ENCODE results near the gene CHRD.

The CHRD gene

DNA sequence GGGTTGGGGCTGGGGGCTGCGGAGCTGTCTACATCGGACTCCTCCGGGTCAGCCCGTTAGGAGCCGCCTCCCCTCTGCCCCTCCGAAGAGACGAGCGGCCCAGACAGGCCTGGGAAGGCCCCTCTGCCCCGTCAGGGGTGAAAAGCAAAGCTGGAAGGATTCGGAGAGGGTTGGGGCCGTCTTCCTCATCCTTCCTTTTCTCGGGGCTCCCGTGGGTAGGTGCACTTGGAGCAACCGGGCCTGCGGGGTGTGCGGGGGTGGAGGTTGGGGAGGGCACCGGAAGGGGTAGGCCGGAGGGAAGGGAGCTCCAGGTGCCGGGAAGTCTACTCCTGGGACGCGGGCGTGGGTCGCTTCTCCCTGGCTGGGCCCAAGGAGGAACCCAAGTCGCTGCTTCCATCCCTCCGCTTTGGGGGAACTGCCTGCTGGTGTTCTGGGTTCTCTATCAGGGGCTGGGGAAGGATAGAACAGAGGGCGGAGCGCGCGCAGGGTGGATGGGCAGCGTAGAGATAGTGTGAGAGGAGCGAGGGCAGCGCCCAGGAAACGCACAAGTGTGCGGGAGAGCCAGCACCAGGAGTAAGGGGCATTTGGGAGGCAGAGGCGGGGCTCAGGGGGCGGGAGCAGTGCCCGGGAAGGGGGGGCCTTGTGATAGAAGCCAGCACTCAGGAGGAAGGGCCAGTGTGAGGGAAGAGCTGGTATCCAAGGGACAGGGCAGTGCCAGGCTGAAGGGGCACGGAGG is 17.8 kb upstream of the CHRD start:
- DNase-seq = peak; percentile 24

DNA sequence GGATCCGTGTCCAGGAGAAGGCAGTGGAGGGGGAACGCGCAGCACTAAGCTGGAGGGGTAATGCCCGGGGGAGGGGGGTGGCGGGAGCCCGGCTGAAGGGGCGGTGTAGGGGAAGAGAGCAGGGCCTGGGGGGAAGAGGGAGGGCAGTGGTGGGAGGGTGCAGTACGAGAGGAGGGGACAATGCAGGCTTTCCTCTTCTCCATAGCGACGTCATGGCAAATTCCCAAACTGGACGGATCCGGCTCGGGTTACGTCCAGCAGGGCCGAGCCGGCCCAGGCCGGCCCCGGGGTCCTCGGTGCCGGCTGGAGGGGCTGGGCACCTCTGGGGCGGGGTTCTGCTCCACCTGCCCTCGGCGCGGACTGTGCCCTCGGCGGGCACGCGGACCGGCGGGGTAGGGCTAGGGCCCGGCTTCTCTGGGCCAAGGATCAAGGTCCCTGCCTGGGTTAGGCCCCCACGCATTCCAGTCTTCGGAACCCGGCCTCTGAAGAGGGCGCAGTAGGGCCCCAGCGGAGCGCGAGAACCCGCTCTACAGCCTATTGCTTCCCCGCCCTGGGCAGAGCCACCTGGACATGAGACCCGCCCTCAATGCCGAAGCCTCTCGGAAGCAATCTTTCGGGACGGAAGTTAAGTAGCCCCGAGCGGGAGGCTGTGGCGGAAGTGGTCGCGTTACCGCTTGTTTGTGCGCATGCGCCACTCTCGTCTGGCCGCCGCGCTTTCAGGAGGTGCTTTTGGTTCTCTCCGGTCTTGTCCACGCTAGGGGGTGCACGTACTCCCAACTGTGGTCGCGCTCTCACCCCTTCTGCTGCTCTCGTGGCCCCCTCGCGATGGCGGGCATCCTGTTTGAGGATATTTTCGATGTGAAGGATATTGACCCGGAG is 16.9 kb upstream of the CHRD start:
- peak; percentile 96 for DNase-seq

DNA sequence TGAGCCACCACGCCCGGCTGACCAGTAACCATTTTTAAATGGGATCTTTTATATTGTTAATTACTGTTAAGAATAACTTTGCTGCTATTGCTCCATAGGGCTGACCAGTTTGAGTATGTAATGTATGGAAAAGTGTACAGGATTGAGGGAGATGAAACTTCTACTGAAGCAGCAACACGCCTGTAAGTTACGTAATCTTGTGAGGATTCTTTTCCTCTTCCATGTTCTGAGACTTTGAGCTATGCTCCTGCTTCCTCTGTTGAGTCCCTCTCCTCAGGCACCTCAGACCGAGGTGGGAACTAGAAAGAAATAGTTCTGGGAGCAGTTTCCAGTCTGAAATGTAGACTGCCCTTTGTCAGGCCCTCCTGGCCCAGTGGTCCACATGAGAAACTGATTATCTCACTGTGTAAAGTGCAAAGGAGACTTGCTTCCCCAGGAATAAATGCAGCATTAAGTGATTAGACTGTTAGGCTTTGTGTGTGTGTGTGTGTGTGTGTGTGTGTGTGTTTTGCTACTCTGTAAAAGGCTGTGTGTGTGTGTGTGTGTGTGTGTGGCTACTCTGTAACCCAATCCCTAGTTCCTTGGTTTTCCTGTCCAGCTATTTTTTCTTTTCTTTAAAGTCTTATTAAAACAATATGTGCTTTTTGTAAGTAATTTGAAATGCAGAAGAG is 13.1 kb upstream of the CHRD start:
- DNase-seq = no peak

DNA sequence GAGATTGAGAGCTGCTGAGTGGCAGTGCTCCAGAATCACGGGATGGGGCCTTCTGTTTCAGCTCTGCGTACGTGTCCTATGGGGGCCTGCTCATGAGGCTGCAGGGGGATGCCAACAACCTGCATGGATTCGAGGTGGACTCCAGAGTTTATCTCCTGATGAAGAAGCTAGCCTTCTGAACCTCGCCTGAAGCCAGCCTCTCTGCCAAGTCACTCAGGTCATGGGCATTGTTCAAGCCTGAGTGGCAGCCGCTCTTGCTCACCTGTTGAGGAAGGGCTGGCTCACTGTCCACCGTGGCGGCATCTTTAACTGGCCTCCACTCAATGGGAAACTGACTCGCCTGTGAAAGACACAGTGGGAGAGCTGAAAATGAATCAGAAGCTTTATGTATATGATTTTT is 11.7 kb upstream of the CHRD start:
- DNase-seq = no peak

DNA sequence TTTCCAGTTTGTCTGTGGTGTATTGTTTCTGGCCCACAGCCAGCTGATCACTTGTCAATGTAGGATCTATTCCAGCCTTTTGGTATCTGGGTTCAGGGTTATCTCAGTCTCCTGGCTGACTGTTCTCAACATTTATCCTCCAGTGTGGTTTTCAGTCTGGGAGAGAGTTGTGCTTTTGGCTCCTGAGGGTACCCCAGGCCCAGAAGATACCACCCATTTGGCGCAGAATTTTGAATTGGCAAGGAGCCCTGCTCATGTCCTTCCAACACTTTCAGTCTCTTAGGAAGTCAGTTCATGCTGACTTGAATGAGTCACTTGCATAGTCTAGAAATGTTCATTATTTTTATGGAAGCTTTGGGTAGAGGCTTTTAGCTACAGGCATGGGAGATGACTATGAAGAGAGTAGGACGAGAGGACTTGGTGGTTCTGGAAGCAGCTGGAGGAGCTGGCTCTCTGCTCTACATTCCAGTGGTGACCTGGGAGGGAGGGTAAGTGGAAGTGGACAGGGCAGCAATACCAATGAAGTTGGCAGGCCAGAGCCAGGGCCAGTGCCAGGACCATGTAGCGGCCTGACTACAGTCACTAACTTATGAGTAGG is 11.2 kb upstream of the CHRD start:
- no peak for DNase-seq

DNA sequence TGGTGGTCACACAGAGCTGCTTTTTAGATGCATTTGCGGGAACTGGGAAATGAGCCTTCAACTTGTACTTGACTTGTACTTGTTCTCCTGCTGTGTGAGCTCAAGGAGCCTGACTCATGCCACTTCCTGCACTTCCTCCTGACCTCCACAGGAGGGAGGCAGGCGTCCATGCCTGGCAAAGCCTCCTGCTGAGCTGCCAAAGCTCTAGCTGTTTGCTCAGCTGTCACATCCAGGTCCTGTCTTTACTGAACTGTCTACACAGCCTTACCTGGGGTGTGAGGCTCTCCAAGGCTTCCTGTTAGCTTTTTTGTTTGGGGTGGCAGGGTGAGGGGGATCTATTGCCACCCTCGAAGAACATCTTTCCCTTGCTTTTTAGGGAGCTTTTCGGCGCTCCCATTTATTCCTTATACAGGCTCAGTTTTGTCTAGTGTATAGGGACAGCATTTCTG is 8.3 kb upstream of the CHRD start:
- peak; percentile 70 for DNase-seq

DNA sequence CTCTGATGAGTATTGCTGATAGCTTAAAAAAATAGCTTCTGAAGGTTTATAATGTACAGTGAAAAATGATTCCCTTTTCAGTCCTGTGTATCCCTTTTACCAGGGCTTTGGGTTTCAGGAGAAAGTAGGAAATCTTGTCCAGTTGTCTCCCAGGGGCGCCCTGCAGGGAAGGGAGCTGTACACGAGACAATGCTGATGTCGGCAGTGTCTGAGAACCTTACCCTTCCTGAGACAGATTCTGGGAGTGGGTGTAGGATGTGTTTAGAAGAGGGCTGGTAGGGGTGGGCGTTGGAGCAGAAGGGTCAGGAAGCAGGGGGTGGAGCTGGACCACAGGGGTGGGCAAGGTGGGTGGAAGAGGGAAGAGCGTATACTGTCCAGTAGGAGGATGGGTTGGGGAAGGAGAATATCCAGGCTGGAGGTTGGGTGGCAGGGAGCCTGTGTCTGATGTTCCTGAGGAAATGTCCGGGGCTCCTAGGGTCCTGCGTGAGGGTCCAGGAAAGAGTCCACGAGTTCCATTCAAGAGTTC is 7.5 kb upstream of the CHRD start:
- no peak for DNase-seq

DNA sequence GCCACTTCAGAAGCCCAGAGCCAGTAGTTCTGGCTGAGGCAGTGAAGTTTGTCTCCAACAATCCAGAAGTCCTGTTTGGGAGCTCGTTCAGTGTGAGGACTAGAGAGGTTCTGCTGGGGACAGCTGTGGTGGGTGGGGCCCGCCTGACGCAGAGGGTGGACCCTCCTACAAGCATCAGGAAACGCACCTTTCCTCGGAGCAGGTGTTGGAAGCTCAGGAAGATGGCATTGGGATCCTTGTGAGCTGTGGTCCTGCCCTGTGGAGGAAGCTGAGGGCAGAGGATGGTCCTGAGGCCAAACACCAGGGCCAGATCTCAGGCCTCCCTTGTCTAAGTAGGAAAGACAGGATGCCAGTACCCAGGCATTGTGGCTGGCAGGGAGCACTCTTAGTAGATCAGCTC is 6.9 kb upstream of the CHRD start:
- DNase-seq = no peak

DNA sequence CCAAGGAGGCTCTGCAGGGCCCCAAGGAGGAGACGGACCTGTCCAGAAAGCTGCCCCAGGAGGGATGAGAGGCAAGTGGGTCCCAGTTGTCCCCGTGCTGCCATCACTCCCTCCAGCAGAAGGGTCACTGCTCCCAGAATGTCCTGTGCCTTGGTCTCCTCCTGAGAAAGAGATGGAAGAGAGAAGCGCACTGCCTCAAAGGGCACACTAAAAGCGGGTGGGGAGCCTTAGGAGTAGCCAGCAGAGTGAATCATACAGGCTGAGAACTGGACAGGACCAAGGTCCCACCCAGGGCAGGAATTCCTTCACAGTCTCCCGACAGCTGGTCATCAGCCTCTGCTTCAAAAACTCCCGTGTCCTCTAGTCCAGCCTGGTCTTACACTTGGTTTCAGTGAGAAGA is 6.4 kb upstream of the CHRD start:
- no peak for DNase-seq

DNA sequence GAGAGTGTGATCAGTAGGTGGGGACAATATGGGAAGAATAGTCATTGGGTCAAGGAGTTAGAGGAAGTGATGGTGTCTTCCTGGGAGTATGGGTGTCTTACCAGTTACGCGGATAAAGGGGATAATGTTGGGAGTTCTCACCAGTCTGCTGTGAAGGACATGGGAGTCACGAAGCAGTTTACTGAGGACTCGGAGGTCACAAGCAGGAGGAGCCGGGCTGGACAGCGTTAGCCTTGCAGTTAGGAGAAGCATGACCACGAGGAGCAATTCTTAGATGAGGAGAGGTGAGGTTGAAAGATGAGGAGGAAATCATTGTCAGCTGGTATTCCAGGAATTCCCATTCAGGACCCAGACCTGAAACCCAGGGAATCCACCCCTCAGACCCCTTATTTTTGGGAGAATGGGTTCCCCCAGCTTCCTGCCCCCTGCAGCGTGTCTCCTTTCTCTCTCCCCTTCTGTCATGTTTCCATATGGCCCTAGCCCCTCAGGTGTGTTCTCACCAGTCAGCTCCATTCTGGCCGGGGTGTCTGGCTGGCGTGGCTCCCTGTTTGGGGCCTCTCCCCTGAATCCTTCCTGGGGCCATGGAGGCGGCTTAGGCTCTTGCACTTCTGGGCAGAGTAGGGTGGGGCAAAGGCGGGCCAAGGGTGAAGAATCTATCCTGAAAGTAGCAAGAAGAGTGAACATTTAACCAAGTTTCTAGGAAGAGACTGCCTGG is 4.0 kb upstream of the CHRD start:
- no peak for DNase-seq

DNA sequence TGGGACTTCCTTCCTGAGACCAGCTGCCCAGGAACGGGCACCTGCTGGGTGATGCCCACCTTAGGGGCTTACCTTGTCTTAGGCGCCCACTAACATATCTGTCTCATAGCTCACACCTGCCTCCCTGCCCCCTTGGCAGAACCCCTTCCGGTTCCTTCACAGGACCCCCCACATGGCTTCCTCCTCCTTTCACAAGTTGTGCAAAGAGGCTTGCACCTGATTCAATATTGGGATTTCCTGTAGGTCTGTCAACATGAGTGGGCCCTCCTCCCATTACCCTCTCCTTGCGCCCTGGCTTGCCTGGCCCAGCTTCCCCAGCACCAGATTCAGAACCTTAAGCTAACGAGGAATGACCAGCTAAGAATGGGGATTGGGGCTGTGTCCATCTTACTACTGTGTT is 2.5 kb upstream of the CHRD start:
- no peak for DNase-seq

DNA sequence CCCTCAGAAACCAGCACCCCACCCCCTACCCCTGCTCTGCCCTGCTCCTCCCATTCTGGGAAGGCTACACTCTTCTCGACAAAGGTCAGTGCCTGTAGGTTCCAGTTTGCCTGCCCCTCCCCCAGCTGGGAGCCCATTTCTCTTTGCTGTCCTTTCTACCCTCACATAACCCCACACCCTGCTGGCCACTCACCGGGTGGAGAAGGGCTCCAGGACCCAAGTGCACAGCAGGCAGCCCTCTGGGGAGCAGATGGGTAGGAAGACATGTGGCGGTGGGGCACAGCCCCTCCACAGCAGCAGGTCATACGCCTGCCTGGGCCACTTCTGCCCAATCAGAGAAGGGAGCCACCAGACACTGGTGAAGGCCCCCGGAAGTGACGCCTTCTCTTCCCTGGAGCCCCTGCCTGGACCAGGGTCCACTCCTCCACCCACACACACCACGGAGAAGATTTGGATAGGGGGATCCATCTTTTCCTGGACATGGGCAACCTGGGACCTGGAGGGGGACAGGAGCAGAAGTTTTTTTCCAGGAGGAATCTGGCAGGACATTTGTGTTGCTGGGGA is 1.9 kb upstream of the CHRD start, which contains the start of gene THPO:
THPO (minus strand) TSS at position 326 of the 564 bp plus-strand sequence. CDS start 1,948 bp downstream, outside the sequence.
- no peak for DNase-seq

DNA sequence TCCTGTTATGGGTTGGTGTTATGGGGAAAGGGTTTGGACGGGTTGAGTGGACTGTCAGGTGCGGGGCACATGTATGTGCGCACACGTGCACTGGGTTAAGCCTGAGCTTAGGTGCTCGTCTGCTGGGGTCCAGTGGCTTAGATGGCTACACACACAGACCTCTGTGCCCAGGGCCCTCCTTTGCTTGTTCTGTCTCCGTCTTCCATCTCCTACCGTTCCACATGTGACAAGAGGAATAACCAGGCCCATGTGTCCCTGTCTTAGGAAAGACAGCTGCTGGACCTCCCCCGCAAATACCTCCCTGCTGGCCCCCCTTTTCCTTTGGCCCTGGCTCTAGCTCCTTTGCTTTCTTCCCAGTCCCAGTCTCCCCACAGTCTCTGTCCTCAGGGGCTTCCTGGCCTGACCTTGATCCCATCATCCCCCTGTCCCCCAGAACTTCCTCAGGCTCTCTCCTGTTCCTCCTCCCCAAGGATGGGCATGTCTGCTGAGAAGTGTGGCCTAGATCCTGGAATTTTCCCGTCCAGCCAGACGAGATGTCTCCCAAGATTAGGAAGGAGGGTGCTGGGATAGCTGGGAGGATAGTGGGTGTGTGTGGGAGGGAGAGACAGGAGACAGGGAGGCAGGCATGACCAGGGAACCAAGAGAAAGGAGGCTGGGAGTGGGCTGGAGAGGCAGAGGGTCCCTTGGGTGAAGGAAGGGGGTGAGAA is 1.1 kb upstream of the CHRD start:
- DNase-seq = no peak

DNA sequence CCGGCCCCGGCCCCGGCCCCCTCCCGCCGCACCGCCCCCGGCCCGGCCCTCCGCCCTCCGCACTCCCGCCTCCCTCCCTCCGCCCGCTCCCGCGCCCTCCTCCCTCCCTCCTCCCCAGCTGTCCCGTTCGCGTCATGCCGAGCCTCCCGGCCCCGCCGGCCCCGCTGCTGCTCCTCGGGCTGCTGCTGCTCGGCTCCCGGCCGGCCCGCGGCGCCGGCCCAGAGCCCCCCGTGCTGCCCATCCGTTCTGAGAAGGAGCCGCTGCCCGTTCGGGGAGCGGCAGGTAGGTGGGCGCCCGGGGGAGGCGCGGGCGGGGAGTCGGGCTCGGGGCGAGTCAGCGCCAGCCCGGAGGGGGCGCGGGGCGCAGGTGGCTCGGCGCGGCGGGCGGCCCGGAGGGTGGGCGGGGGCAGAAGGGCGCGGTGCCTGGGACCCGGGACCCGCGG is 352 bp downstream of the CHRD start:
- DNase-seq = no peak

DNA sequence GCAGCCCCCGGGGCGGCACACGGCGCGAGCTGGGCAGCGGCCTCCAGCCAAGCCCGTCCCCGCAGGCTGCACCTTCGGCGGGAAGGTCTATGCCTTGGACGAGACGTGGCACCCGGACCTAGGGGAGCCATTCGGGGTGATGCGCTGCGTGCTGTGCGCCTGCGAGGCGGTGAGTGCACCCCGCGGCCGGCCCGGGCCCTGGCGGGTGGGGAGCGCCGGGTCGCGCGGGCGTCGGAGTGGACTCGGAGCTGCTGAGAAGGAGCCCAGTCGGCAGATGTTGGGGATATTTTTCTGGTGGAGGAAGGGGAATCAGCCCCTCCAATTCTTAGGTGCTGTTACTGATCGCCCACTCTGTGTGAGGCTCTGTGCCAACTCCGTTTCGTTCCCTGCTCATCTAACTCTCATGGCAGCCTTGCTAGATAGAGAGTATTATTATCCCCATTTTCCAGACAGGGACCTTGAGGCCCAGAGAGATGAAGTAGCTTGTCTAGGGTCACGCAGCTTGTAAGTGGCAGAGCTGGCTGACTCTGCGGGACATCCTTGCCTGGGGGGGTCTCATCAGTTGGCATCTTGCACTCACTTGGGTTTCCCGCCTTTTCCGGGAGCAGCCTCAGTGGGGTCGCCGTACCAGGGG is 890 bp downstream of the CHRD start:
- no peak for DNase-seq

DNA sequence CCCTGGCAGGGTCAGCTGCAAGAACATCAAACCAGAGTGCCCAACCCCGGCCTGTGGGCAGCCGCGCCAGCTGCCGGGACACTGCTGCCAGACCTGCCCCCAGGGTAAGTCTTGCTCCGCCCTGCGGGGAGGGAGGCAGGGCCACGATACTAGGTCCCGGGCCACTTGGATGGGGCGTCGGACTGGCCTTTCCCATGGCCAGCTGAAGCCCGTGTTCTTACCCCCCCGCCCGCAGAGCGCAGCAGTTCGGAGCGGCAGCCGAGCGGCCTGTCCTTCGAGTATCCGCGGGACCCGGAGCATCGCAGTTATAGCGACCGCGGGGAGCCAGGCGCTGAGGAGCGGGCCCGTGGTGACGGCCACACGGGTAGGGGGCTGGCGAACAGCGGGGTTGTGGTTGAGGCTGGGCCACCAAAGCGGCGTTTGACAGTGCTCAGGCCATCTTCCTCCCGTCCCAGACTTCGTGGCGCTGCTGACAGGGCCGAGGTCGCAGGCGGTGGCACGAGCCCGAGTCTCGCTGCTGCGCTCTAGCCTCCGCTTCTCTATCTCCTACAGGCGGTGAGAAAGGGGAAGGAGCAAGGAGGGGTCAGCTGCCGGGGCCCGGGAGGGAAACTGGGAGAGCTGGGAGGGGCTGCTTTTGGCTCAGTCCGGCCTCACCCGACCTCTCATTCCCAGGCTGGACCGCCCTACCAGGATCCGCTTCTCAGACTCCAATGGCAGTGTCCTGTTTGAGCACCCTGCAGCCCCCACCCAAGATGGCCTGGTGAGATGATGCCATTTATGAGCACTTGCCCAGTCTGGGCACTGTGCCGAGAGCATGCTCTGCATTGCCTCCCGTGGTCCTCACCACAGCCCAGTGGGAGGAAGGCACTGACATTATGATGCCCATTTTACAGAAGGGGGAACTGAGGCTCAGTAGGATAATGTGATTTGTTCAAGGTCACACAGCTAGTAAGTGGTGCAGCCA is 1.7 kb downstream of the CHRD start:
- DNase-seq = no peak

DNA sequence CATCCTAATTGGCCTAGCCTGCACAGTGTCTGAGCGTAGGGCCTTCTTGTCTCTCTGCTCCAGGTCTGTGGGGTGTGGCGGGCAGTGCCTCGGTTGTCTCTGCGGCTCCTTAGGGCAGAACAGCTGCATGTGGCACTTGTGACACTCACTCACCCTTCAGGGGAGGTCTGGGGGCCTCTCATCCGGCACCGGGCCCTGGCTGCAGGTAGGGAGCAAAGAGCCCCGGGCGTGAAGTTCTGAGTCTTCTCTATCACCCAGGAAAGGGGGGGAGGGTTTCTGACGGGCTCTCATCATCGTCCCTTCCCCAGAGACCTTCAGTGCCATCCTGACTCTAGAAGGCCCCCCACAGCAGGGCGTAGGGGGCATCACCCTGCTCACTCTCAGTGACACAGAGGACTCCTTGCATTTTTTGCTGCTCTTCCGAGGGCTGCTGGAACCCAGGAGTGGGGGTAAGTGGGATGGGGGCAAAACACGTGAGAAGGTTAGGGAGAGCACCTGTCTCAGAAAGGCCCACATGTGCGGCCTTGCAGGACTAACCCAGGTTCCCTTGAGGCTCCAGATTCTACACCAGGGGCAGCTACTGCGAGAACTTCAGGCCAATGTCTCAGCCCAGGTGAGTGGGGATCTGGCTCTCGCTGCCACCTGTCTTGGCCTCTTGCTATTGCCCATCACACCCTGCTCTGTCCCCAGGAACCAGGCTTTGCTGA is 2.6 kb downstream of the CHRD start:
- DNase-seq = no peak

DNA sequence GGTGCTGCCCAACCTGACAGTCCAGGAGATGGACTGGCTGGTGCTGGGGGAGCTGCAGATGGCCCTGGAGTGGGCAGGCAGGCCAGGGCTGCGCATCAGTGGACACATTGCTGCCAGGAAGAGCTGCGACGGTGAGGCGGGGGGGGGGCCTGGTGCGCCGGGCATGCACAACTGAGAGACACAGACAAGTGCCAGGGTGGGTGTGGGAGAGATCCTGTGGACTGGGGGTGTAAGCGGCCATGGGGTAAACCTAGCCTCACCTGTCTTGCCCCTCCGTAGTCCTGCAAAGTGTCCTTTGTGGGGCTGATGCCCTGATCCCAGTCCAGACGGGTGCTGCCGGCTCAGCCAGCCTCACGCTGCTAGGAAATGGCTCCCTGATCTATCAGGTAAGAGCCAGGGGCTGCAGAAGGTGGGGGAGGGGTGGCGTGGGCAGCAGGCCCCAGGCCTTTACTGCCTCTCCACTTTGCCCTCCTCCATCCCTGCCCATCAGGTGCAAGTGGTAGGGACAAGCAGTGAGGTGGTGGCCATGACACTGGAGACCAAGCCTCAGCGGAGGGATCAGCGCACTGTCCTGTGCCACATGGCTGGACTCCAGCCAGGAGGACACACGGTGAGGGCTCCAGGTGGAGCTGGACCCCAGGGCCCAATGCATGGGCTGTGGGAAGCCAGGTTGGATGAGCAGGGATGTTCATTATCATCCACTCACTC is 3.3 kb downstream of the CHRD start:
- no peak for DNase-seq
